Activated CD8-positive, alpha-beta T cell treated with anti-CD3 and anti-CD28 coated beads, Interleukin-2, amount 10 ng/mL, durations not matched to agents 7 days and 5 days (primary cell): ENCODE results near the gene GAB3. TPM values are rescaled to one million over a fixed set of nuclear protein-coding genes. Genes with fewer than 3 reads are reported as not detected.
"Not testable (repeated sequence)": the region's sequence is repeated elsewhere in the genome, so short reads cannot be mapped to it uniquely, and the experiment has no call there.

Experiments used
- ATAC-seq: fragments of 150-1000 bp; cut with Tn5 transposase; one replicate; pipeline ENCODE4 v1.10.0; 2021; ENCODE audit warnings: moderate library complexity
- CTCF ChIA-PET: fragments of 350-600 bp; sonication (Branson Sonifier 250); formaldehyde crosslinking; loops from one replicate; lab custom pipeline; 2021; ENCODE audit warnings: antibody characterized with exemption; lab: Charles Lee
- POLR2A ChIA-PET: fragments of 350-600 bp; sonication (Branson Sonifier 250); formaldehyde crosslinking; loops from one replicate; lab custom pipeline; 2021; ENCODE audit warnings: antibody characterized with exemption; lab: Charles Lee
- DNase-seq: peaks from one replicate; pipeline ENCODE4 v3.0.0-alpha.2; 2020
- H3K27ac Mint-ChIP-seq: one replicate; pipeline ENCODE4 v1.8.0; 2021; ENCODE audit warnings: mild to moderate bottlenecking, mixed read lengths
- H3K27me3 Mint-ChIP-seq: one replicate; pipeline ENCODE4 v1.8.0; 2021; ENCODE audit warnings: low read depth, mixed read lengths
- H3K36me3 Mint-ChIP-seq: one replicate; pipeline ENCODE4 v1.8.0; 2021; ENCODE audit warnings: low read depth, mixed read lengths
- H3K4me1 Mint-ChIP-seq: one replicate; pipeline ENCODE4 v1.8.0; 2021; ENCODE audit warnings: low read depth, mixed read lengths
- H3K4me3 Mint-ChIP-seq: one replicate; pipeline ENCODE4 v1.8.0; 2021; ENCODE audit warnings: mild to moderate bottlenecking, mixed read lengths
- H3K9me3 Mint-ChIP-seq: one replicate; pipeline ENCODE4 v1.8.0; 2022; ENCODE audit warnings: mixed read lengths; ENCODE audit not compliant: insufficient read depth
- total RNA-seq, 2 experiments: library from RNA; stranded (reverse); gene quantifications; one replicate each; pipeline ENCODE4 v1.2.3, GENCODE V29; 2021

The GAB3 gene
- total RNA-seq, 2 experiments from 2014 or later = 9.9 to 10.3 TPM

DNA sequence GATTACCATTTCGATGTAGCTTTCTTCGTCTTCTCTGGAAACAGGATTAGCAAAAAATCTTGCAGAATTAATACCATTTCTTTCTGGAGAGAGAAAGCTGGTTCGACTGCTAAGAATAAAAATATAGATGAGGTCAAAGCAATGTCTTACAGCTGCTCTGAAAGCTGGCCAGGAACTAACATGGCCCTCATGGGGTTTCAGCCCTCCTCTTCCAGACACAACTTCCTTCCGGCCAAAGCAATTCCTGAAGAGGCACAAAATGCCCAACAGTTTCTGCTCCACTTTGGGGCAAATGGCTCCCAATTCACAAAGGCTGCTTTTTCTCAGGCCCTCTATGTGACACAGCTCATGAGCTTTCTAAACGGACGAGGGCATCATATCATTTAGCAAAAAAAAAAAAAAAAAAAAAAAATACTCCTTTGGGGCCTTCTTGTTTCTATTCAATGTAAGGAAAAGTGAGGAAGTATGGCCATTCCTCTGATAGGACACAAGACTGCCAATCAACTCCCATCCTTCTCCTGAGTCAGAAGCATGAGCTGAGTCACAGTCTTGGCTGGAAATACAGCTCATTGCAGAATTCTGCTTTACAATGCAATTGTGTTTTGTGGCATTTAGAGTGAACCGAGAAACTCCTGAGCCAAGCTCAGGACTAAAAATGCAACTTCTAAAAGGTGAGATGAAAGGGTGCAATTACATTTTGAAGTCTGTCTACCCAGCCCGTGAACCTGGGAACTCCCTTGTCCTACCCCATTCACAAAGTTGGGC, 54.8 kb downstream of the GAB3 start:
- ATAC-seq = no peak
- Mint-ChIP-seq H3K36me3 (peaks cover 58% of the 10 kb centered on the region), H3K4me3 (no peak overlapping the region), H3K9me3 (no peaks in the 10 kb centered on the region), H3K4me1 (peaks cover 8% of the 10 kb centered on the region), H3K27ac (no peak overlapping the region), H3K27me3 (no peaks in the 10 kb centered on the region)
- POLR2A ChIA-PET = interaction anchor here (0.6 kb wide), 1 partner anchor 10 kb away, joined by 3 read pairs; no protein-coding TSS in a partner anchor
- DNase-seq = no peak
- CTCF ChIA-PET = interaction anchor here (0.9 to 2.7 kb wide), 2 partner anchors 29 to 53 kb away, joined by 5 to 9 read pairs; no protein-coding TSS in a partner anchor

DNA sequence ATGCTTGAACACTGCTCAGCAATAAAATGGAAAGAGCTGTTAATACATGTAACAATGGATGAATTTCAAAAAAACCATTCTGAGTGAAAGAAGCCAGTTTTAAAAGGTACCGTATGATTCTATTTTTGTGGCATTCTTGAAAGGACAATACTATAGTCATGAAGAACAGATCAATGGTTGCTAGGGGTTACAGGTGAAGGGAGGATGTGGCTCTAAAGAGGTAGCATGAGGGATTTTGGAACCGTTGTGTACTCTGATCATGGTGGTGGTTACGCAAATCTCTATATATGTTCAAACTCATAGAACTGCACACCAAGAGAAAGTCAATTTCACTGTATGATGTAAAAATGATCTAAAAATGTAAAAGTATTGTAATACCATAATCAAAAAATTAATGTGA, 57.5 kb downstream of the GAB3 start:
- peaks cover 49% of the 10 kb centered on the region for H3K36me3 Mint-ChIP-seq
- H3K27ac Mint-ChIP-seq = no peak overlapping the region
- POLR2A ChIA-PET = no interaction called here
- H3K4me1 Mint-ChIP-seq = peaks cover 8% of the 10 kb centered on the region
- ATAC-seq = no peak
- no peaks in the 10 kb centered on the region for H3K27me3 Mint-ChIP-seq
- DNase-seq = no peak
- H3K9me3 Mint-ChIP-seq = no peaks in the 10 kb centered on the region
- H3K4me3 Mint-ChIP-seq = no peak overlapping the region
- CTCF ChIA-PET = interaction anchor here (1.2 kb wide), 1 partner anchor 56 kb away, joined by 3 read pairs; no protein-coding TSS in a partner anchor

DNA sequence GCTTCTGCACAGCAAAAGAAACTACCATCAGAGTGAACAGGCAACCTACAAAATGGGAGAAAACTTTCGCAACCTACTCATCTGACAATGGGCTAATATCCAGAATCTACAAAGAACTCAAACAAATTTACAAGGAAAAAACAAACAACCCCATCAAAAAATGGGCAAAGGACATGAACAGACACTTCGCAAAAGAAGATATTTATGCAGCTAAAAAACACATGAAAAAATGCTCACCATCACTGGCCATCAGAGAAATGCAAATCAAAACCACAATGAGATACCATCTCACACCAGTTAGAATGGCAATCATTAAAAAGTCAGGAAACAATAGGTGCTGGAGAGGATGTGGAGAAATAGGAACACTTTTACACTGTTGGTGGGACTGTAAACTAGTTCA, 60.4 kb downstream of the GAB3 start:
- H3K4me3 Mint-ChIP-seq, H3K27ac Mint-ChIP-seq, DNase-seq, H3K9me3 Mint-ChIP-seq, CTCF ChIA-PET, H3K27me3 Mint-ChIP-seq, POLR2A ChIA-PET, ATAC-seq: not testable (repeated sequence)
- Mint-ChIP-seq H3K4me1 (peaks cover 12% of the 10 kb centered on the region), H3K36me3 (peaks cover 34% of the 10 kb centered on the region)

DNA sequence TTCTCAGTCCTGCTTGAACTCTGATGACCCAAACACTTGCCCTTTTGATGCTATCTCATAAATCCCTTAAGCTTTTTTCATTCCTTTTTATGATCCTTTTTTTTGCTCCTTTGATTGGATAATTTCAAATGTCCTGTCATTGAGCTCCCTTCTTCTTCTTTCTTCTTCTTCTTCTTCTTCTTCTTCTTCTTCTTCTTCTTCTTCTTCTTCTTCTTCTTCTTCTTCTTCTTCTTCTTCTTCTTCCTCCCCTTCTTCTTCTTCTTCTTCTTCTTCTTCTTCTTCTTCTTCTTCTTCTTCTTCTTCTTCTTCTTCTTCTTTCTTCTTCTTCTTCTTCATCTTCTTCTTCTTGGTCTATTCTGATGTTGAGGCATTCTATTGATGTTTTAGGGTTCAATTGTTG, 78.8 kb downstream of the GAB3 start:
- H3K4me1 Mint-ChIP-seq, H3K9me3 Mint-ChIP-seq, ATAC-seq, H3K4me3 Mint-ChIP-seq, H3K27me3 Mint-ChIP-seq, H3K27ac Mint-ChIP-seq, DNase-seq, CTCF ChIA-PET: not testable (repeated sequence)
- peaks cover 17% of the 10 kb centered on the region for H3K36me3 Mint-ChIP-seq
- POLR2A ChIA-PET = interaction anchor here (0.6 kb wide), 1 partner anchor 1338 kb away, joined by 4 read pairs; no protein-coding TSS in a partner anchor

DNA sequence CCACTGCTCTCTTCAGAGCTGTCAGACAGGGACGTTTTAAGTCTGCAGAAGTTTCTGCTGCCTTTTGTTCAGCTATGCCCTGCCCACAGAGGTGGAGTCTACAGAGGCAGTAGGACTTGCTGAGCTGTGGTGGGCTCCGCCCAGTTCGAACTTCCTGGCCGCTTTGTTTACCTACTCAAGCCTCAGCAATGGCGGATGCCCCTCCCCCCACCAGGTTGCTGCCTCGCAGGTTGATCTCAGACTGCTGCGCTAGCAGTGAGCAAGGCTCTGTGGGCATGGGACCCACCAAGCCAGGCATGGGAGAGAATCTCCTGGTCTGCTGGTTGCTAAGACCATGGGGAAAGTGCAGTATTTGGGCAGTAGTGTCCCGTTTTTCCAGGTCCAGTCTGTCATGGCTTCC, 80.0 kb downstream of the GAB3 start:
- H3K27ac Mint-ChIP-seq, CTCF ChIA-PET, H3K9me3 Mint-ChIP-seq, H3K4me3 Mint-ChIP-seq, H3K27me3 Mint-ChIP-seq, ATAC-seq, H3K4me1 Mint-ChIP-seq, DNase-seq, POLR2A ChIA-PET: not testable (repeated sequence)
- peaks cover 14% of the 10 kb centered on the region for H3K36me3 Mint-ChIP-seq

DNA sequence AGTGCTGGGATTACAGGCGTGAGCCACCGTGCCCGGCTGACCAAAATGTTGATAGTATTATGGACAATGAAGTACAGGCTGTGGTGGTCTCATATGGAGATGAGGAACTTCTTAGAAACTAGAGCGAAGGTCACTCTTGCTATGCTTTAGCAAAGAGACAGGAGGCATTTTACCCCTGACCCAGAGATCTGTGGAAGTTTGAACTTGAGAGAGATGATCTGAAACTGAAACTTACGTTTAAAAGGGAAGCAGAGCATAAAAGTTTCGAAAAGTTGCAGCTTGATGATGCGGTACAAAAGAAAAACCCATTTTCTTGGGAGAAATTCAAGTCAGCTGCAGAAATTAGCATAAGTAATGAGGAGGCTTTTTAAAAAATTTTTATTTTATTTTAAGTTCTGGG, 89.0 kb downstream of the GAB3 start:
- no peak for ATAC-seq
- no peak overlapping the region for H3K27ac Mint-ChIP-seq
- H3K9me3 Mint-ChIP-seq = no peaks in the 10 kb centered on the region
- peaks cover 4% of the 10 kb centered on the region for H3K27me3 Mint-ChIP-seq
- ChIA-PET POLR2A (no interaction called here), CTCF (no interaction called here)
- H3K36me3 Mint-ChIP-seq = peaks cover 4% of the 10 kb centered on the region
- DNase-seq = no peak
- H3K4me3 Mint-ChIP-seq = no peak overlapping the region
- H3K4me1 Mint-ChIP-seq = peaks cover 6% of the 10 kb centered on the region

DNA sequence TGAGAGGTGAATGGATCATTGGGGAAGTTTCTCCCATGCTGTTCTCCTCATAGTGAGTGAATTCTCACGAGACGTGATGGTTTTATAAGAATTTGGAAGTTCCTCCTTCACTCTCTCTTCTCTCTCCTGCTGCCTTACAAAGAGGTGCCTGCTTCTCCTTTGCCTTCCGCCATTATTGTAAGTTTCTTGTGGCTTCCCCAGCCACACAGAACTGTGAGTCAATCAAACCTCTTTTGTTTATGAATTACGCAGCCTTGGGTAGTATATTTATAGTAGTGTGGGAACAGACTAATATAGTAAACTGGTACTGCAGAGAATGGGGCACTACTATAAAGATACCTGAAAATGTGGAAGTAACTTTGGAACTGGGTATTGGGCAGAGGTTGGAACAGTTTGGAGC, 89.7 kb downstream of the GAB3 start:
- peaks cover 6% of the 10 kb centered on the region for H3K4me1 Mint-ChIP-seq
- POLR2A ChIA-PET = no interaction called here
- H3K9me3 Mint-ChIP-seq = no peaks in the 10 kb centered on the region
- ATAC-seq = no peak
- no peak for DNase-seq
- no peak overlapping the region for H3K4me3 Mint-ChIP-seq
- peaks cover 4% of the 10 kb centered on the region for H3K36me3 Mint-ChIP-seq
- peaks cover 4% of the 10 kb centered on the region for H3K27me3 Mint-ChIP-seq
- H3K27ac Mint-ChIP-seq = no peak overlapping the region
- CTCF ChIA-PET = no interaction called here

DNA sequence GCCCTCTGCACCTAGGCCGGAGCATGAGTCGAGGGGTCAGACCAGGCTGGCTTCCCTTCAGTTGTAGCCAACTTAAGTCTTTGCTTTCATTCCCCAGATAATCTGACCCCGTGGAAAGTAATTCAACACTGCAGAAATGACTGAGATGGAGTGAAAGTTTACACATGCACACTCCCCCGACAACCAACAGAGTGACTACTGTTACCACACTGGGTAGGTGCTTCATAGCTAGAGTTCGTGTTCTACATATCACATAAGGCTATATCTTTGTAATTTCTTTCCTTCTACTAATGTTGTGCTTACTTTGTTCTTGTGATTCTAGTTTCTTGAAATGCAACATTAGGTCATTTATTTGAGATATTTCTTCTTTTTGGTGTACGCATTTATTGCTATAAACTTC, 90.3 kb downstream of the GAB3 start:
- Mint-ChIP-seq H3K27me3 (peaks cover 4% of the 10 kb centered on the region), H3K9me3 (no peaks in the 10 kb centered on the region), H3K36me3 (peaks cover 4% of the 10 kb centered on the region), H3K4me1 (peaks cover 3% of the 10 kb centered on the region), H3K4me3 (no peak overlapping the region), H3K27ac (no peak overlapping the region)
- ATAC-seq = no peak
- CTCF ChIA-PET = no interaction called here
- DNase-seq = no peak
- POLR2A ChIA-PET = no interaction called here

DNA sequence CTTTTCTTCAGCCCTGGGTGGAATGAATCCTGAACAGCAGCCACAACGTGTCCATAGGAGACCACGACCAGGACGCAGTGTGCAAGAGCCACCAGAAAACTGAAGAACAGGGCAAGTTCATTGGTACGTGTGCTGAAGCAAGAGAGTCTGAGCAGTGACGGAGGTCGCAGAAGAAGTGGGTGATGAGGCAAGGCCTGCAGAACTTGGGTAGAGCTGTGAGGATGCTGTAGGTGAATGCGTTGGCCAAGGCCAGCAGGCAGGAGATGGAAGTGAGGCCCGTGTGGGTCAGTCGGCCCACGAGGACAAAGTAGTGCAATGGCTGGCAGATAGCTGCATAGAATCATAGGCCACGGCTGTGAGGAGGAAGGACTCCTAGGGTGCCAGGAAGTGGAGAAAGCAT, 91.9 kb downstream of the GAB3 start:
- DNase-seq = no peak
- peaks cover 4% of the 10 kb centered on the region for H3K27me3 Mint-ChIP-seq
- ChIA-PET CTCF (no interaction called here), POLR2A (no interaction called here)
- H3K27ac Mint-ChIP-seq = no peak overlapping the region
- no peak overlapping the region for H3K4me3 Mint-ChIP-seq
- no peaks in the 10 kb centered on the region for H3K9me3 Mint-ChIP-seq
- no peak for ATAC-seq
- H3K36me3 Mint-ChIP-seq = peaks cover 4% of the 10 kb centered on the region
- H3K4me1 Mint-ChIP-seq = peaks cover 2% of the 10 kb centered on the region

DNA sequence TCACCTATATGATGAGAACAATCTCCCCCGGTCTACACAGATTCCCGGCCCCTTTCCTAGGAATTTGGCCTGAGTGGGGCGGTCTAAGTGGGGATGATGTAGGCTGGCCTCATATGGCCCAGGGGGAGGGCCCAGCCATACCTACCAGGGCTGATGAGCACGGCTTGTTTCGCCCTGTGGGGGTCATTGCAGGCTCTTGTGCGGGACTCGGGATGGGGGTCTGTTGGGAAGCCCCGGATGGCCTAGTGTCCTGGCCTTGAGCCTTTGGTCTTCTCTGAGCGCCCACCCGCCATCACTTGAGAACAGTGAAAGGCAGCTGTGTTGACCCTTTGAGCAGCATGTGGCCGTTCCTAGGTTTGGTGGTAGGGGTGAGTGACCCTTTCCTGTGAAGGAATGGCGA, 92.7 kb downstream of the GAB3 start:
- DNase-seq = no peak
- peaks cover 2% of the 10 kb centered on the region for H3K4me1 Mint-ChIP-seq
- no peak for ATAC-seq
- no peaks in the 10 kb centered on the region for H3K27me3 Mint-ChIP-seq
- no peak overlapping the region for H3K4me3 Mint-ChIP-seq
- no peaks in the 10 kb centered on the region for H3K9me3 Mint-ChIP-seq
- POLR2A ChIA-PET = no interaction called here
- CTCF ChIA-PET = no interaction called here
- H3K36me3 Mint-ChIP-seq = no peaks in the 10 kb centered on the region
- no peak overlapping the region for H3K27ac Mint-ChIP-seq

DNA sequence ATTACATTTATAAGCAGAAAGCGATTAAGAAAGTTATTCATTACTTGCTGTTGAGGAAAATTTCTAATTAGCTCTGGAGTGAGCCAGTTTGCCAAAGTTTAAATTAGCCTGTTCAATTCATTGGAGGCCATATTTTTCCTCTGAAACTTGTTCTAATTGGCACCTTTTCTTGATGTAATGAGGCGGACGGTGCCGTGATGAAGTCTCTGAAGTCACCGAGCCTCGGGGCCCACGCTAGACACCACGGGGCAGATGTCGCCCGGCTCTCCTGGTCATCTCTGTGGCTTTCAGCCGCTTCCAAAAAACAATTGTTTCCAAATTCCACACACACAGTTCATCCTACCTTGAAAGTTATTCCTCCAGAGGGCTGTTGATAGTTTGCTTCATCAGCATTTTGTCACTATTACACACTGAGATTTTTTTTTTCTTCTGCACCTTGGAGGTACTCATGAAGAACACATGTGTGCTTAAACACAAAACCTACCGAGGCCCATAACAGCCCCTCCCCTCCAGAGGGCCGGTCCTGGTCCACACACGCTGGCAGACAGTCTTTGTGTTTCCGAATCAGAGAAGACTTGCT, 93.6 kb downstream of the GAB3 start:
- ATAC-seq (no peak), DNase-seq (no peak)
- H3K4me1 Mint-ChIP-seq = peaks cover 2% of the 10 kb centered on the region
- H3K4me3 Mint-ChIP-seq = no peak overlapping the region
- H3K36me3 Mint-ChIP-seq = no peaks in the 10 kb centered on the region
- no peak overlapping the region for H3K27ac Mint-ChIP-seq
- no peaks in the 10 kb centered on the region for H3K27me3 Mint-ChIP-seq
- ChIA-PET CTCF (no interaction called here), POLR2A (no interaction called here)
- H3K9me3 Mint-ChIP-seq = no peaks in the 10 kb centered on the region

DNA sequence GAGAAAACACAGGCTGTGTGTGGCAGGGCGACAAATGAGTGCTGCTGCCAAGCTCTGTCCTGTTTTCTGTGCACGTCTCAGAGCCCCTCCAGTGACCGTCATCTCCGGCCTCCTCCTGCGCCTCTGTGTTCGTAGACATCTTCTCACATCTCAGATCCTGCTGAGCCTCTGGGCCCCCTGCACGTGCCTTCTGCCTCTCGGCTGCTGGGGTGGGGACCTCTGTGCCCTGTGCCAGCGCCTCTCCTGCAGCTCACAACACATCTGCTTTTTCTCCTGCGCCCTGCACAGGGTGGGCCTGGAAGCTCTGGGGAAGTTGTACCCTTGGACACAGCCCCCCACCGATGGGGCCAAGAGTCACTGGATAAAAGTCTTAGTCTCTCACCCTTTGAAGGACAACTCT, 95.1 kb downstream of the GAB3 start:
- no peak for ATAC-seq
- no peak overlapping the region for H3K27ac Mint-ChIP-seq
- H3K27me3 Mint-ChIP-seq = no peaks in the 10 kb centered on the region

More for the DNA sequence above, 95.1 kb downstream of the GAB3 start:
- no peak for DNase-seq
- ChIA-PET POLR2A (no interaction called here), CTCF (no interaction called here)
- Mint-ChIP-seq H3K9me3 (no peaks in the 10 kb centered on the region), H3K4me1 (no peaks in the 10 kb centered on the region), H3K4me3 (no peak overlapping the region), H3K36me3 (no peaks in the 10 kb centered on the region)
